Measurements from ENCODE around the gene ZFAND2A. TPM values are rescaled to one million over a fixed set of nuclear protein-coding genes. Genes with fewer than 3 reads are reported as not detected.

Gene ZFAND2A
- total RNA-seq, 1 donor from 2014 or later, result 5.6 TPM

DNA sequence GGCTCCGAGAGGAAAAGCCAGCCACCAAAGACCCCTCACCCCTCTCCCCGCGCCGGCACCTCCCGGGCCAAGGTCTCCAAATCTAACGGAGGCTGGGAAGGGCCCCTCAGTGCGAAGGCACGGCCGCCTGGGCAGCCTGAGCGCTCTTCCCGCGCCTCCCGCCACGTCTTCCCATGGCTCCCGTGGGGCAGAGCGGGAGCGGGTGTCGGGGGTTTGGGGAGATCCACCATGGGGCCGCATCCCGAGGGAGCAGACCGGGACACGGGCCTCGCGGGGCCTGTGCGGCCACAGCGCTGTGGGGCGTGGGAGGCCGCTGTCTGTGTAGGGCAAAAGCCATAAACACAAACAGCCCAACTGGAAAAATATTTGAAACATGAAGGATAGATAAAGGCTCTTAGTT, 49.6 kb downstream of the ZFAND2A start:
- DNase-seq (ENCODE audit: low spot score in 2 of 2), result no peak
- no peak overlapping the region for H3K4me3 ChIP-seq
- no peak overlapping the region for H3K27ac ChIP-seq
- TF ChIP-seq, protein P1, sequence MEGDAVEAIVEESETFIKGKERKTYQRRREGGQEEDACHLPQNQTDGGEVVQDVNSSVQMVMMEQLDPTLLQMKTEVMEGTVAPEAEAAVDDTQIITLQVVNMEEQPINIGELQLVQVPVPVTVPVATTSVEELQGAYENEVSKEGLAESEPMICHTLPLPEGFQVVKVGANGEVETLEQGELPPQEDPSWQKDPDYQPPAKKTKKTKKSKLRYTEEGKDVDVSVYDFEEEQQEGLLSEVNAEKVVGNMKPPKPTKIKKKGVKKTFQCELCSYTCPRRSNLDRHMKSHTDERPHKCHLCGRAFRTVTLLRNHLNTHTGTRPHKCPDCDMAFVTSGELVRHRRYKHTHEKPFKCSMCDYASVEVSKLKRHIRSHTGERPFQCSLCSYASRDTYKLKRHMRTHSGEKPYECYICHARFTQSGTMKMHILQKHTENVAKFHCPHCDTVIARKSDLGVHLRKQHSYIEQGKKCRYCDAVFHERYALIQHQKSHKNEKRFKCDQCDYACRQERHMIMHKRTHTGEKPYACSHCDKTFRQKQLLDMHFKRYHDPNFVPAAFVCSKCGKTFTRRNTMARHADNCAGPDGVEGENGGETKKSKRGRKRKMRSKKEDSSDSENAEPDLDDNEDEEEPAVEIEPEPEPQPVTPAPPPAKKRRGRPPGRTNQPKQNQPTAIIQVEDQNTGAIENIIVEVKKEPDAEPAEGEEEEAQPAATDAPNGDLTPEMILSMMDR (IDR thresholded peaks at IDR 0.05), result no peak
- H3K27me3 ChIP-seq, result no peaks in the 10 kb centered on the region
- intact Hi-C loops (cut with DNase I), result no loop called here
- no peaks in the 10 kb centered on the region for H3K36me3 ChIP-seq
- H3K4me1 ChIP-seq, result no peaks in the 10 kb centered on the region
- H3K9me3 ChIP-seq, result no peaks in the 10 kb centered on the region

DNA sequence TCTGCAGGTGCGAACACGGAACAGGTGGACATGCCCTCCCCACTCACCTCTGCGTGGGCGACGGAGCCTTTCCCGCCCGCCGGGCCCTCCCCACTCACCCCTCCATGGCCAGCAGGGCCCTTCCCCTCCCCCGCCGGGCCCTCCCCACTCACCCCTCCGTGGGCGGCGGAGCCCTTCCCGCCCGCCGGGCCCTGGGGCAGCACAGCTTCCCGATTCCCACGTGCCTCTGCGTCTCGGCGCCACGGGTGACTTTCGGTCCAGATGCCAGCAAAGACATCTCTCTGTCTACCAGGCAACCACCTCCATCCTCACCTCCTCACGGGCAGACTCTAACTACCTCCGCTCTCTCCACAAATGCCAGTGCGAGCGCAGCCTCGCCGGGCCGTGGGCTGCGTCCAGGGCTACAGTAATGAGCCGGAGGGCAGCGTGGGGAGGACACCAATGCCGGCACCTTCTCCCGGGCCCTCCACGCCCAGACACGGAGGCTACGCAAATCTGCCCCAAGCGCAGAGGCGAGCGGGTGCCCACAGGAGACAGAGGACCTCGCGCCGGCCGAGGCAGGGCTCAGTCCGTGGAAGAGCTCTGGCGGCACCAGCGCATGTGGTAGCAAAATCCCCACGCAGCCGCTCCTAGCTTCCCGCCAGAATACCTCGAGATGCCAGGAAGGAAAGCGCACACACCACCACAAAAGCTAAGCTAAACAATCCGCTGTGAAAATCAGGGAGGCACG, 50.2 kb downstream of the ZFAND2A start:
- no peaks in the 10 kb centered on the region for H3K36me3 ChIP-seq
- intact Hi-C loops (cut with DNase I), result no loop called here
- H3K27ac ChIP-seq, result no peak overlapping the region
- no peaks in the 10 kb centered on the region for H3K27me3 ChIP-seq
- TF ChIP-seq, protein P1 (IDR thresholded peaks at IDR 0.05), result no peak
- no peak overlapping the region for H3K4me3 ChIP-seq
- DNase-seq (ENCODE audit: low spot score in 2 of 2), result no peak
- no peaks in the 10 kb centered on the region for H3K4me1 ChIP-seq
- no peaks in the 10 kb centered on the region for H3K9me3 ChIP-seq

DNA sequence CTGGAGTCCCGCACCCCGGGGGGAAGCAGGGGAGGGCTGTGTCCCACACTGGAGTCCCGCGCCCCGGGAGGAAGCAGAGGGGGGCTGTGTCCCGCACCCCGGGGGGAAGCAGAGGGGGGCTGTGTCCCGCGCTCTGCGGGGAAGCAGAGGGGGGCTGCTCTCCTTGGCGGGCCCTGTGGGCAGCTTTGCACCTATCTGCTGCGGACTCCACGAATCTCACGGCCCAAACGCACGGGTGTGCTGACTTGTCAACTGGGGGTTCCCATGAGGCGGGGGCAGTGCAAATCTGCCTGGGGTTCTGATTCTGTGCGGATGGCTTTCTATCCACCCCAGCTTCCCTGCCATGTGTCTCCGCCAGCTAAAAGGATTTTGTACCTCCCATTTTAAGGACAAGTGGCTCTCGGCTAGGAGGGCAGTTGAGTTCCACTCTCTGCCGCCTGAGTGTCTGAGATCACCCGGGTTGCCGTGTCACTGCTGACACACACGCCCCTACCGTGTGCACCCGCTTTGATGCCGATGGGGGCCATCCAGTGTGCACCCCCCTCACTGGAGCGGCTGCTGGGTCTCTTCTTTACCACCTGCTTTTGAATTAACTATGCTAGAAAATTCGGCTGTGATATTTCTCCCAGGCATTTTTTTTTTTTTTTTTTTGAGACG, 51.6 kb downstream of the ZFAND2A start:
- TF ChIP-seq, protein P1 (IDR thresholded peaks at IDR 0.05), result no peak
- no peaks in the 10 kb centered on the region for H3K9me3 ChIP-seq
- no peaks in the 10 kb centered on the region for H3K36me3 ChIP-seq
- H3K4me3 ChIP-seq, result no peak overlapping the region
- intact Hi-C loops (cut with DNase I), result no loop called here
- H3K27me3 ChIP-seq, result no peaks in the 10 kb centered on the region
- DNase-seq (ENCODE audit: low spot score in 2 of 2), result no peak
- H3K4me1 ChIP-seq, result no peaks in the 10 kb centered on the region
- H3K27ac ChIP-seq, result no peak overlapping the region

DNA sequence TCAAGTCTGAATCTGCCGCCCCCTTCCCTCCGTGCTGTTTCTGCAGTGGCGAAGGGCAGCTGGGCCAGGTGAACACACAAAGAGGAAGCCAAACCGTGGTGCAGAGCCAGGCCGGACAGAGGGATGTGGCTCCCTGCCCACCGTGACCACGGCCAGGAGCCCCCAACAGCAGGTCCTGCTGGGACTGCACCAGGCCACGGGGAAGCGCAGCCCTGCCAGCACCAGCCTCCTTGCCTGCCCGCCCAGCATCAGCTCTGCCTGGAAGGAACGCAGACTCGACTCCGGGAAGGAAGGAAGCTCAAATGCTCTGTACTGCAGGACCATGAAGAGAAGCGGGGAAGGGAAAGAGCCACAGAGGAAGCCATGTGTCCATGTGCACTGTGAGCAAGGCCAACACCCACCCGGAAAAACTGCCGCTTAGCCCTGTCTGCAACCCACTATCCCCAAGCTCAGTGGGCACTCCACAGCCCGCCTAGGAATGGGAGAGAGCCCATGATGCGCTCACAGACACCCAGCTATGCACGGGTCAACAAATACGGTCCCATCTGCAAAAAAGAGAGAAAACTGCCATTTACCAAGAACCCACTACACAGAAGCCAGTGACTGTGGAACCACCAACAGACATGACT, 53.1 kb downstream of the ZFAND2A start:
- no peaks in the 10 kb centered on the region for H3K27me3 ChIP-seq
- intact Hi-C loops (cut with DNase I), result no loop called here
- no peak overlapping the region for H3K4me3 ChIP-seq
- no peaks in the 10 kb centered on the region for H3K9me3 ChIP-seq
- DNase-seq (ENCODE audit: low spot score in 2 of 2), result no peak
- peaks cover 0 to 4% of the 10 kb centered on the region in 2 donors for H3K4me1 ChIP-seq
- TF ChIP-seq, protein P1 (IDR thresholded peaks at IDR 0.05), result no peak
- no peak overlapping the region for H3K27ac ChIP-seq
- H3K36me3 ChIP-seq, result no peaks in the 10 kb centered on the region

DNA sequence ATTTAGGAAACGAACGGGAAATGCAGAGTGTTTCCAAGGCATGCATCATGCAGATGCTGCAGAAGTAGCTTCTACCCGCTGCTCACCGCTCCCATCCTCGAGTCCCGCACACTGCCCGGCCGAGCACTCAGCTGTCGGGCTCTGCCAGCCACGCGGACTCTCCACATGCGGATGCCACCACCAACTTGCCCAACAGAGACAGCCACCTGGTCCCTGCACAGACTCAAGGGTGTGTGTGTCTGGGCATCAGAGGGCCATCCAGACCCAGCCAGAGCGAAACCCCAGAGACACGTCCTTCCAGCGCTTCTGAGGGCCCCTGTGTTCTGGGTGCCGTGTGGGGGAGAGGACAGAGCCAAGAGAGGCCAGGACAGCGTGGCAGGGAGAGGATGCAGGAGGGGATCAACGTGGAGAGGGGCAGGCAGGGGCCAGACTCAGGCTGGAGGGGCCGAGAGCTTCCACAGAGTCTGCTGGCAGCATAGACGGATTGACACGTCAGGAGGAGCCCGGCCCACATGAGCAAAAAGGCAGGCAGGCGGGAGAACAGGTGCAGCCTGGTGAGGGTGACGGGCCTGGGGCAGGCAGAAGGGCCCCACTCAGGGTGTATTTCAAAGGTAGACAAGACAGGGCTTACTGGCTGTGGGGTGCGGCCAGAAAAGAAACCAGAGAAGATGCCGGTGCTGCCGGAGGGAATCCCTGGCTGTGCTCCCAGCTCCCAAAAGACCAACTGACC, 53.8 kb downstream of the ZFAND2A start:
- intact Hi-C loops (cut with DNase I), result no loop called here
- Histone ChIP-seq H3K4me3 (no peak overlapping the region), H3K27me3 (no peaks in the 10 kb centered on the region), H3K36me3 (no peaks in the 10 kb centered on the region), H3K27ac (no peak overlapping the region), H3K4me1 (peaks cover 0 to 9% of the 10 kb centered on the region in 2 donors), H3K9me3 (no peaks in the 10 kb centered on the region)
- no peak for DNase-seq (ENCODE audit: low spot score in 2 of 2)
- TF ChIP-seq, protein P1 (IDR thresholded peaks at IDR 0.05), result no peak

Measured in ascending aorta (tissue), 2 donors.